Fibroblast of villous mesenchyme (primary cell): Measurements from ENCODE around the gene SRC. TPM values are rescaled to one million over a fixed set of nuclear protein-coding genes. Genes with fewer than 3 reads are reported as not detected.

ENCODE experiments used
- DNase-seq: peaks from one replicate; pipeline ENCODE4 v3.0.0-alpha.2; 2010; ENCODE audit warnings: low read depth
- H3K4me3 ChIP-seq: 2 replicates; pipeline ENCODE4 v1.5.1; 2011; ENCODE audit warnings: low read depth, mild to moderate bottlenecking, low read length
- total RNA-seq: library from RNA; depleted of rRNA; stranded (reverse); fragments of >200 nt; gene quantifications from 2 replicates; pipeline ENCODE4 v1.2.3, GENCODE V29; 2012
- TF ChIP-seq, protein P1 (sequence below): IDR thresholded peaks from 2 replicates; pipeline ENCODE4 v1.5.1; 2012; ENCODE audit warnings: low read depth, mild to moderate bottlenecking, low read length; ENCODE audit not compliant: insufficient read depth

SRC gene
- total RNA-seq, 1 donor = 20.3 TPM

DNA sequence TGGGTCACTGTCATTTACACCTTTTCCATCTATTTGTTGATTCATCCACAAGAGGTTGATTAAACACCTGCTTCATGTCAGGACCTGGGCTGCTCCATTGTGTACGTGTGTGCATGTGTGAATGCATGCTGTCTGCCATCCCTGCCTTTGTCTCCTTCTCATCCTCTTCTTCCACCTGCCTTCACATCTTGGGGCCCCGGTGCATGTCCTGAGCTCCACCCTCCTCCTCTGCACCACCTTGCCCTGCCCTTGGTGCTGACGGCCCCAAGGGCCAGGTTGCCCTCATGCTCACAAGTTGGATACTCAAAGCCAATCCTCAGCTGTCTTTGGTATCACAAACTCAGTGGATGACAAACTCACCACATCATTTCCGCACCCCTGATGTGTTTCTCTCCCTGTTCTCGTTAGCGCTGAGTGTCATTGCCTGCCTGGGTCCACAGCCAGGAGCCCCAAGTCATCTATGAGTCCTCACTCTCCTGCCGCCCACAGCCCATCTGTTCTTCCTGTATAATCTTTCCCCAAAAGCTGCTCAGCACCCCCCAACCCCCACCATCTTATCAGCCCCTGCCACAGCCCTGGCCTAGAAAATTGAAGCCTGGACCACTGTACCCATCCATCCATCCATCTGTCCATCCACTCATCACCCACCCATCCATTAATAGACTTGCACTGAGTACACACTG lies 85.0 kb downstream of the SRC start:
- H3K4me3 ChIP-seq = no peak overlapping the region
- TF ChIP-seq, protein P1, sequence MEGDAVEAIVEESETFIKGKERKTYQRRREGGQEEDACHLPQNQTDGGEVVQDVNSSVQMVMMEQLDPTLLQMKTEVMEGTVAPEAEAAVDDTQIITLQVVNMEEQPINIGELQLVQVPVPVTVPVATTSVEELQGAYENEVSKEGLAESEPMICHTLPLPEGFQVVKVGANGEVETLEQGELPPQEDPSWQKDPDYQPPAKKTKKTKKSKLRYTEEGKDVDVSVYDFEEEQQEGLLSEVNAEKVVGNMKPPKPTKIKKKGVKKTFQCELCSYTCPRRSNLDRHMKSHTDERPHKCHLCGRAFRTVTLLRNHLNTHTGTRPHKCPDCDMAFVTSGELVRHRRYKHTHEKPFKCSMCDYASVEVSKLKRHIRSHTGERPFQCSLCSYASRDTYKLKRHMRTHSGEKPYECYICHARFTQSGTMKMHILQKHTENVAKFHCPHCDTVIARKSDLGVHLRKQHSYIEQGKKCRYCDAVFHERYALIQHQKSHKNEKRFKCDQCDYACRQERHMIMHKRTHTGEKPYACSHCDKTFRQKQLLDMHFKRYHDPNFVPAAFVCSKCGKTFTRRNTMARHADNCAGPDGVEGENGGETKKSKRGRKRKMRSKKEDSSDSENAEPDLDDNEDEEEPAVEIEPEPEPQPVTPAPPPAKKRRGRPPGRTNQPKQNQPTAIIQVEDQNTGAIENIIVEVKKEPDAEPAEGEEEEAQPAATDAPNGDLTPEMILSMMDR = no peak
- DNase-seq = no peak

DNA sequence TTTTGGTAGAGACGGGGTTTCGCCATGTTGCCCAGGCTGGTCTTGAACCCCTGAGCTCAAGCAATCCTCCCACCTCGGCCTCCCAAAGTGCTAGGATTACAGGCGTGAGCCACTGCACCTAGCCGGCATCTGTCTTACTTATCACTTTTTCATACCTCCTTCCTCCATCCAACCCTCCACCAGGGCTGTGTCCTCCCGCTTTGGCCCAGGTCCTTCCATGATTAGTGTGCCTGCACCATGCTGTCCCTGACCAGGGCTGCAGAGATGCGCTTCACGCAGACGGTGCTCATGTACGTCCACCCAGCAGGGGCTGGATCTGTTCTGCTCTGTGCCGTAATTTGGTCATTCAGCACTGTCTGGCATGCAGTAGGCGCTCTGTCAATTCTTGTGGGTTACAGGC lies 85.8 kb downstream of the SRC start:
- TF ChIP-seq, protein P1 = no peak
- no peak for DNase-seq
- H3K4me3 ChIP-seq = no peak overlapping the region

DNA sequence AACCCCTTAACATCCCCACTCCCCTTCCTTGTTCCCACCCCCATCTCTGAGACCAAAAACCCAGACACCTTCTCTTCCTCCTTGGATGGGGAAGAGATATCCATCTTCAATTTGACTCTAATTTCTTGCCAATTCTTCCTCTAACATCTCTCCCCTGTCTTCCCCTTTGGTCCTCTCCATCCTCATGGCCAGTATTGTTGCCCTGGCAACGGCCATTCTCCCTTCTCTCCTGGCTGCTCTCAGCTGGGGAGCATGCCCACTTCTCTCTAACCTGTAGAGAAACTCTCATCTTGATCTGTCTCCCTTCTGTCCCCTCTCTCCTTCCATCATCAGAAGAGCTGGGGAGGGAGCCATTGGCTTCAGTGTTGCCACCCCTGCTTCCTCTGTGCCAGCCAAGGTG lies 86.7 kb downstream of the SRC start:
- TF ChIP-seq, protein P1 = no peak
- no peak for DNase-seq

DNA sequence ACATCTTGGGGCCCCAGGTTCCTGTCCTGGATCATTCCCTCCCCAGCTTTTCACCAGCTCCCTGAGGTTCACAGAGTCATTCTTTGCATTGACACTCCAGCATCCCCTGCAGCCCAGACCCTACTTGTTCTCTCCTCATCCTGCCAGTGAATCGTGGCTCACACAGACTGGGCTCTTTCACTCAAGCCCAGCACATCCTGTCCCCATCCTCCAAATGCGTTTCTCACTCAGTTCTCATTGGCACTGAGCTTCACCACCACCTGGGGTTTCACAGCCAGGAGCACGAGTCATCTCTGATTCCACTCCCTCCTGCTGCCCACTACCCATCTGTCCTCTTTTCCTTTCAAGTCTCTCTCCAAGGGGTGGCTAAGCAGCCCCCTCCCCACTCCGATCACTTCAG lies 89.7 kb downstream of the SRC start:
- TF ChIP-seq, protein P1 = no peak
- DNase-seq = no peak

More for the DNA sequence above, 86.7 kb downstream of the SRC start:
- no peak overlapping the region for H3K4me3 ChIP-seq

DNA sequence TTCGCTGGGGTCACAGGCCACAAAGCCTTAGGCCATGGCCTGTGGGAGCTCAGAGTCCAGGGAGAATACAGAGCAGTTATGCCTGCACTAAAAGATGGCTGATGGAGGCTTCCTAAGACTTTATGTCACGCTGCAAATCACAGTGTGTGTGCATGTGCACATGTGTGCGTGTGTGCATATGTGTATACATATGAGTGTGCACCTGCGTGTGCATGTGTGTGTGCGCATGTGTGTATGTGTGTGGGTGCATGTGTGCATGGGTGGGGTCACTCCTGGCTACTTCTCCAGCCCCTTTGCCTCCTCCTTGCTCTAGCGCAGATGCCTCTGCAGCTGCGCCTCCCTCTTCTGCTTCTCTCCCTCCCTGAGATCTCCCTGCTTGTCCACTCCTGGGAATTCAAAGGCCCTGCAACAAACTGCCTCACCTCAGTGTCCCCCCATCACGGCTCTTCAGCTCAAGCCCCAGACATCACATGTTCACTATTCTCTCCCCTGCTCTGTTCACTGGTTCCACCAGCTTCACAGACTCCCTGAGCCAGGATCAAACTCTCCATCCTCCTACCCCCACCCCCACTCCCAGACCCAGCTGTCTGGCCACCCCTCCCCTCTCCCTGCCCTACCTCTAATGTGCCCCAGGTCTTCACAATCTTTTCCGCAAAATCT lies 90.7 kb downstream of the SRC start:
- no peak overlapping the region for H3K4me3 ChIP-seq
- TF ChIP-seq, protein P1 = no peak
- DNase-seq = no peak

More for the DNA sequence above, 89.7 kb downstream of the SRC start:
- no peak overlapping the region for H3K4me3 ChIP-seq

DNA sequence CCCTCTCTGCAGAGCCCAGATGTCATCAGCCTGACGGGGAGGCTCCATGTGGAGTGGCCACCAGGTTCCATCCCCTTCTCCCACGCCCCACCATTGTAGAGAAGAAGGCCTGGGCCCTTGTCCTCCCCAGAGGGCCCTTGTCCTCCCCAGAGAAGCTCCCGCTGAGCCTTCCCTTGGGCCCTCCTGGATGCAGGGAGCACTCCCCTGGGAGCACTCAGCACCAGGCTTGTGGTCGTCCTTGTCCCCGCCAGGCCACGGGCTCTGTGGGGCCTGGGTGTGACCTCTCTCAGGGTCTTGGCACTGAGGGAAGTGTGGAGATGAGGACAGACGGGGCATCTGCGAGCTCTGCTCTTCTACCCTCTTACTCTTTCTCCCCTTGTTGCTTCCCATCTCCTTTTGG lies 91.7 kb downstream of the SRC start:
- no peak overlapping the region for H3K4me3 ChIP-seq
- TF ChIP-seq, protein P1 = no peak
- no peak for DNase-seq
